Mesothelial cell of epicardium (in vitro differentiated cells): ENCODE results near the gene OR4E1. TPM values are rescaled to one million over a fixed set of nuclear protein-coding genes. Genes with fewer than 3 reads are reported as not detected.

ENCODE experiments used
- DNase-seq, 2 experiments: peaks; one replicate each; pipeline ENCODE4 v3.0.0; 2021; ENCODE audit warnings: low spot score in 2 of 2; ENCODE audit not compliant: unreplicated experiment in 2 of 2
- H3K27ac Mint-ChIP-seq: 2 replicates; pipeline ENCODE4 v1.8.0; 2021; ENCODE audit warnings: mixed read lengths
- H3K27me3 Mint-ChIP-seq: 2 replicates; pipeline ENCODE4 v1.8.0; 2021; ENCODE audit warnings: low read depth, mixed read lengths
- H3K36me3 Mint-ChIP-seq: 2 replicates; pipeline ENCODE4 v1.8.0; 2021; ENCODE audit warnings: mixed read lengths
- H3K4me1 Mint-ChIP-seq: 2 replicates; pipeline ENCODE4 v1.8.0; 2021; ENCODE audit warnings: mixed read lengths
- H3K4me3 Mint-ChIP-seq: 2 replicates; pipeline ENCODE4 v1.8.0; 2021; ENCODE audit warnings: mild to moderate bottlenecking, moderate library complexity, mixed read lengths
- H3K9me3 Mint-ChIP-seq: 2 replicates; pipeline ENCODE4 v1.8.0; 2021; ENCODE audit warnings: mixed read lengths
- total RNA-seq: library from RNA; stranded (reverse); gene quantifications from 3 replicates; pipeline ENCODE4 v1.2.1, GENCODE V29; 2021
- TF ChIP-seq, protein P1 (sequence below): fragments of 200-600 bp; sonication (generic); IDR thresholded peaks from one replicate; pipeline ENCODE4 v1.5.0; 2021; ENCODE audit warnings: antibody characterized with exemption; ENCODE audit not compliant: unreplicated experiment

The OR4E1 gene
- total RNA-seq, 1 donor from 2014 or later = not detected

DNA sequence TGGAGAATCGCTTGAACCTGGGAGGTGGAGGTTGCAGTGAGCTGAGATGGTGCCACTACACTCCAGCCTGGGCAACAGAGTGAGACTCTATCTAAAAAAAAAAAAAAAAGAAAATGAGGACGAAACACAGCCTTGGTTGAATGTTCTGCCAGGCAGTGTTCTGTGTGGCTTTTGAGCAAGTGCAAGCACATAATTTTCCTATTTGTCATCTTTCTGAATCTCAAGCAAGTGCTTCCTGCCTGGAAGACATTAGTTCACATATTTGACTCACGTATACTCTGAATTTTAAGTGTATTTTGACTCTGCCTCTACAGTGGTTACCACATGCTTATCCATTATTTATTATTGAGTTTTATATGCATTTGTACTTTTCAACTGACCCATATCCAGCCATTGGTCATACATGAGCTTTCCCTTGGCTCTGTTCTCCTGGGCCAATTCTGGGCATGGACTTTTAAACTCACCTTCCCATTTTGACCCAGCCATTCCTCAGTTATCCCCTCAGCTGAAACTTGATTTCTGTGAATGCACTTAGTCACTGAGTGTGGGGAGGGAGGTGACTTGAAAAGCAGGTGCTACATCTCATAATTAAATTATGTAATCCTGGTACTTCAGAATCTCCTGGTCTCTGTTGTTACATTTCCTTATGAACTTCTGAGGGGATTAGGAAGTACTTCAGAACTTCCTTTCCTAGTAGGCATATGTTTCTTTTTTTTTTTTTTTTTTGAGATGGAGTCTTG is 47.0 kb downstream of the OR4E1 start:
- Mint-ChIP-seq H3K27me3 (peaks cover 21% of the 10 kb centered on the region), H3K4me3 (no peak overlapping the region), H3K36me3 (no peaks in the 10 kb centered on the region), H3K27ac (no peak overlapping the region), H3K4me1 (no peaks in the 10 kb centered on the region), H3K9me3 (peaks cover 7% of the 10 kb centered on the region)
- no peak for DNase-seq
- TF ChIP-seq, protein P1, sequence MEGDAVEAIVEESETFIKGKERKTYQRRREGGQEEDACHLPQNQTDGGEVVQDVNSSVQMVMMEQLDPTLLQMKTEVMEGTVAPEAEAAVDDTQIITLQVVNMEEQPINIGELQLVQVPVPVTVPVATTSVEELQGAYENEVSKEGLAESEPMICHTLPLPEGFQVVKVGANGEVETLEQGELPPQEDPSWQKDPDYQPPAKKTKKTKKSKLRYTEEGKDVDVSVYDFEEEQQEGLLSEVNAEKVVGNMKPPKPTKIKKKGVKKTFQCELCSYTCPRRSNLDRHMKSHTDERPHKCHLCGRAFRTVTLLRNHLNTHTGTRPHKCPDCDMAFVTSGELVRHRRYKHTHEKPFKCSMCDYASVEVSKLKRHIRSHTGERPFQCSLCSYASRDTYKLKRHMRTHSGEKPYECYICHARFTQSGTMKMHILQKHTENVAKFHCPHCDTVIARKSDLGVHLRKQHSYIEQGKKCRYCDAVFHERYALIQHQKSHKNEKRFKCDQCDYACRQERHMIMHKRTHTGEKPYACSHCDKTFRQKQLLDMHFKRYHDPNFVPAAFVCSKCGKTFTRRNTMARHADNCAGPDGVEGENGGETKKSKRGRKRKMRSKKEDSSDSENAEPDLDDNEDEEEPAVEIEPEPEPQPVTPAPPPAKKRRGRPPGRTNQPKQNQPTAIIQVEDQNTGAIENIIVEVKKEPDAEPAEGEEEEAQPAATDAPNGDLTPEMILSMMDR = no peak

Other genes with a start within 250 kb of the OR4E1 start
- gene CHD8, start 217.7 kb downstream of the OR4E1 start, total RNA-seq = 123 to 126 TPM (median 124 TPM) in 3 replicates
- 38.5 to 44.1 TPM (median 39.5 TPM) in 3 replicates for gene RAB2B, start 196.9 kb downstream of the OR4E1 start, total RNA-seq
- gene TOX4, start 196.6 kb downstream of the OR4E1 start, total RNA-seq = 61.1 to 66.3 TPM (median 62.4 TPM) in 3 replicates
- gene METTL3, start 162.5 kb downstream of the OR4E1 start, total RNA-seq = 68.1 to 74.4 TPM (median 69.0 TPM) in 3 replicates
- gene SALL2, start 147.5 kb downstream of the OR4E1 start, total RNA-seq = 44.6 to 45.2 TPM (median 45.2 TPM) in 3 replicates
- not detected in 3 replicates for gene OR10G3, start 93.7 kb downstream of the OR4E1 start, total RNA-seq
- gene OR10G2, start 38.9 kb downstream of the OR4E1 start, total RNA-seq = not detected in 3 replicates
- gene OR4E2, start 20.0 kb downstream of the OR4E1 start, total RNA-seq = not detected in 3 replicates